ENCODE data around the gene SEZ6.

Gene SEZ6

DNA sequence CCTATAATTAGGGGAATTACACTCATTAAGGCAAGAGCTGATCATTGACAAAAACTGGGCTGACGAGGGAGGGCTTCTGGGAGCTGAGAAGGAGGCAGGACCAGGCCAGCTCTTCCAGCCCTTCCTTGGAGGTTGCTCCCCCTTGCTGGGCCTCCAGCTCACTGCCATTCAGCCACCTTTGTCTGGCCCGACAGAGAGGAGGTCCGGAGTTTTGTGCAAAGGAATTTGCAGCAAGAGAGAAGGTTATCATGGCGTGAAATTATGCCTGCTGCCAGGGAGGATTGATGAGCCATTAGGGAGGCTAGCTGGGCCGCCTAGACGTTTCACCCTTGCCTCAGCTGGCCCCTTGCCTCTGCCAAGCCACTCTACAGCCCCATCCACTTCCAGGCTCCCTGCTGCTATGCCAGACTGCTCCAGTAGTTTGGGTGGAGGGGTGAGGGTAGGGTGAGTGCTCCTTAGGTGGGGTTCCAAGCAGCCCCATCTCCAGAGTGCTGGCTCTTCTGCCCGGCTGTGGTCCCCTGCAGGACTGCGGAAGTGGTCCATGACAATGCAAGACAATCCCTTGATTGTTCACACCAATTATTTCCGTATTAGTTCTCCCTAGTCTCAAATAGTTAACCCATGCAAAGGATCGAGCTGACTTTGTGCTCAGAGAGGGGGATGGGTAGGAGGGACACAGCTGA is 37.5 kb downstream of the SEZ6 start:
- TF ChIP-seq SNAI2 (CRISPR knock-in tag; IDR thresholded peaks at IDR 0.05) (no peak), ZNF70 (CRISPR knock-in tag; IDR thresholded peaks at IDR 0.05) (no peak), BACH2 (CRISPR knock-in tag; IDR thresholded peaks at IDR 0.05; ENCODE audit: borderline replicate concordance) (no peak), ZFP30 (CRISPR knock-in tag; IDR thresholded peaks at IDR 0.05) (no peak), ISL1 (CRISPR knock-in tag; IDR thresholded peaks at IDR 0.05) (no peak), OSR1 (CRISPR knock-in tag; IDR thresholded peaks at IDR 0.05) (no peak), RARB (CRISPR knock-in tag; IDR thresholded peaks at IDR 0.05) (no peak)
- TF ChIP-seq, protein P1, sequence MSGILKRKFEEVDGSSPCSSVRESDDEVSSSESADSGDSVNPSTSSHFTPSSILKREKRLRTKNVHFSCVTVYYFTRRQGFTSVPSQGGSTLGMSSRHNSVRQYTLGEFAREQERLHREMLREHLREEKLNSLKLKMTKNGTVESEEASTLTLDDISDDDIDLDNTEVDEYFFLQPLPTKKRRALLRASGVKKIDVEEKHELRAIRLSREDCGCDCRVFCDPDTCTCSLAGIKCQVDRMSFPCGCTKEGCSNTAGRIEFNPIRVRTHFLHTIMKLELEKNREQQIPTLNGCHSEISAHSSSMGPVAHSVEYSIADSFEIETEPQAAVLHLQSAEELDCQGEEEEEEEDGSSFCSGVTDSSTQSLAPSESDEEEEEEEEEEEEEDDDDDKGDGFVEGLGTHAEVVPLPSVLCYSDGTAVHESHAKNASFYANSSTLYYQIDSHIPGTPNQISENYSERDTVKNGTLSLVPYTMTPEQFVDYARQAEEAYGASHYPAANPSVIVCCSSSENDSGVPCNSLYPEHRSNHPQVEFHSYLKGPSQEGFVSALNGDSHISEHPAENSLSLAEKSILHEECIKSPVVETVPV (CRISPR knock-in tag; IDR thresholded peaks at IDR 0.05), result no peak
- TF ChIP-seq, protein P2, sequence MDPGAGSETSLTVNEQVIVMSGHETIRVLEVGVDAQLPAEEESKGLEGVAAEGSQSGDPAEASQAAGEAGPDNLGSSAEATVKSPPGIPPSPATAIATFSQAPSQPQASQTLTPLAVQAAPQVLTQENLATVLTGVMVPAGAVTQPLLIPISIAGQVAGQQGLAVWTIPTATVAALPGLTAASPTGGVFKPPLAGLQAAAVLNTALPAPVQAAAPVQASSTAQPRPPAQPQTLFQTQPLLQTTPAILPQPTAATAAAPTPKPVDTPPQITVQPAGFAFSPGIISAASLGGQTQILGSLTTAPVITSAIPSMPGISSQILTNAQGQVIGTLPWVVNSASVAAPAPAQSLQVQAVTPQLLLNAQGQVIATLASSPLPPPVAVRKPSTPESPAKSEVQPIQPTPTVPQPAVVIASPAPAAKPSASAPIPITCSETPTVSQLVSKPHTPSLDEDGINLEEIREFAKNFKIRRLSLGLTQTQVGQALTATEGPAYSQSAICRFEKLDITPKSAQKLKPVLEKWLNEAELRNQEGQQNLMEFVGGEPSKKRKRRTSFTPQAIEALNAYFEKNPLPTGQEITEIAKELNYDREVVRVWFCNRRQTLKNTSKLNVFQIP (CRISPR knock-in tag; IDR thresholded peaks at IDR 0.05; ENCODE audit: borderline replicate concordance, low read depth), result no peak
- TF ChIP-seq, protein P3, sequence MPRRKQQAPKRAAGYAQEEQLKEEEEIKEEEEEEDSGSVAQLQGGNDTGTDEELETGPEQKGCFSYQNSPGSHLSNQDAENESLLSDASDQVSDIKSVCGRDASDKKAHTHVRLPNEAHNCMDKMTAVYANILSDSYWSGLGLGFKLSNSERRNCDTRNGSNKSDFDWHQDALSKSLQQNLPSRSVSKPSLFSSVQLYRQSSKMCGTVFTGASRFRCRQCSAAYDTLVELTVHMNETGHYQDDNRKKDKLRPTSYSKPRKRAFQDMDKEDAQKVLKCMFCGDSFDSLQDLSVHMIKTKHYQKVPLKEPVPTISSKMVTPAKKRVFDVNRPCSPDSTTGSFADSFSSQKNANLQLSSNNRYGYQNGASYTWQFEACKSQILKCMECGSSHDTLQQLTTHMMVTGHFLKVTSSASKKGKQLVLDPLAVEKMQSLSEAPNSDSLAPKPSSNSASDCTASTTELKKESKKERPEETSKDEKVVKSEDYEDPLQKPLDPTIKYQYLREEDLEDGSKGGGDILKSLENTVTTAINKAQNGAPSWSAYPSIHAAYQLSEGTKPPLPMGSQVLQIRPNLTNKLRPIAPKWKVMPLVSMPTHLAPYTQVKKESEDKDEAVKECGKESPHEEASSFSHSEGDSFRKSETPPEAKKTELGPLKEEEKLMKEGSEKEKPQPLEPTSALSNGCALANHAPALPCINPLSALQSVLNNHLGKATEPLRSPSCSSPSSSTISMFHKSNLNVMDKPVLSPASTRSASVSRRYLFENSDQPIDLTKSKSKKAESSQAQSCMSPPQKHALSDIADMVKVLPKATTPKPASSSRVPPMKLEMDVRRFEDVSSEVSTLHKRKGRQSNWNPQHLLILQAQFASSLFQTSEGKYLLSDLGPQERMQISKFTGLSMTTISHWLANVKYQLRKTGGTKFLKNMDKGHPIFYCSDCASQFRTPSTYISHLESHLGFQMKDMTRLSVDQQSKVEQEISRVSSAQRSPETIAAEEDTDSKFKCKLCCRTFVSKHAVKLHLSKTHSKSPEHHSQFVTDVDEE (CRISPR knock-in tag; IDR thresholded peaks at IDR 0.05), result no peak
- no peak for ATAC-seq

DNA sequence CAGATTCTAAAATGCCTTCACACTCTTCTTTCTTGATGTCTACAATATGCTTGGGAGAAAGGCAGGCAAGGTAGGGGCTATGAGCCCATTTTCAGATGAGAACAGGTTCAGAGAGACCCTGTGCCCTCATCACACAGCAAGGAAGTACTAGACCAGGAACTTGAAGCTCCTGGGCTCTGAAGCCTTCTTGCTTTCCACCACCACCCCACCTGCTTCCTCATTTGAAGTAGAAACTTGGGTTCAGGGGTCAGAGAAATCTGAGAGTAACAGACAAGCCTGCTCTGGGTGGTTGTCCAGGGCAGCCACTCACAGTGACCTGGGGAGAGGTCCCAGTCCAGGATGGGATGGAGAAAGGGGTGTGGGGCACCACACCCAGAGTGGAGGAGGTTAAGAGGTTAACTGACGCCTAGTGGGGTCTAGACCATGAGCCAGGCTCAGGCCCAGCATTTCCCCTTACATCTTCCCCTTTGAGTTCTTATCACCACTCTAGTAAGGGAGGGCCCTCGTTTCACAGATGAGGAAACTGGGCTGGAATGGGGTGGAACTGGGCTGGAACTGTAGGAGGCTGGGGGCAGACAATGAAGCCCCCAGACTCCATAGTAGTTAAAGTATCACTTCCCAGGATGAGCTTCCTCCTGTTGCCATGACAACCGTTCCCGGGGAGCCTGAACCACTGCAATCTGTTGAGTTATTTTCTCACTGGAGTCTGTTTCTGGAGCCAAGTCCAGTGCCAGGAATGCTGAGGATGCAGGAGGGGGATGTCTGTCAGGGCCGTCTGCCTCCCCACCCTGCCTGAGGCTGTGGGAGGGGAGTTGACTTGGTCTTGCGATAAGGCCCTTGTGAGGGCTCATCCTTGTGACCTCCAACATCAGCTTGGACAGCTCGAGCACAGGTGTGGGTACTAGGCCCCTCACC is 38.4 kb downstream of the SEZ6 start:
- no peak for ATAC-seq
- no peak for TF ChIP-seq BACH2 (CRISPR knock-in tag; IDR thresholded peaks at IDR 0.05; ENCODE audit: borderline replicate concordance)
- TF ChIP-seq TOX (CRISPR knock-in tag; IDR thresholded peaks at IDR 0.05; ENCODE audit: borderline replicate concordance), result no peak
- no peak for TF ChIP-seq TCF4 (CRISPR knock-in tag; IDR thresholded peaks at IDR 0.05; ENCODE audit: borderline replicate concordance)
- TF ChIP-seq, protein P4, sequence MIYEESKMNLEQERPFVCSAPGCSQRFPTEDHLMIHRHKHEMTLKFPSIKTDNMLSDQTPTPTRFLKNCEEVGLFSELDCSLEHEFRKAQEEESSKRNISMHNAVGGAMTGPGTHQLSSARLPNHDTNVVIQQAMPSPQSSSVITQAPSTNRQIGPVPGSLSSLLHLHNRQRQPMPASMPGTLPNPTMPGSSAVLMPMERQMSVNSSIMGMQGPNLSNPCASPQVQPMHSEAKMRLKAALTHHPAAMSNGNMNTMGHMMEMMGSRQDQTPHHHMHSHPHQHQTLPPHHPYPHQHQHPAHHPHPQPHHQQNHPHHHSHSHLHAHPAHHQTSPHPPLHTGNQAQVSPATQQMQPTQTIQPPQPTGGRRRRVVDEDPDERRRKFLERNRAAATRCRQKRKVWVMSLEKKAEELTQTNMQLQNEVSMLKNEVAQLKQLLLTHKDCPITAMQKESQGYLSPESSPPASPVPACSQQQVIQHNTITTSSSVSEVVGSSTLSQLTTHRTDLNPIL (CRISPR knock-in tag; IDR thresholded peaks at IDR 0.05; ENCODE audit: low read depth), result no peak
- no peak for TF ChIP-seq RARB (CRISPR knock-in tag; IDR thresholded peaks at IDR 0.05)
- TF ChIP-seq ZFP3 (CRISPR knock-in tag; IDR thresholded peaks at IDR 0.05), result no peak
- TF ChIP-seq GLIS3 (CRISPR knock-in tag; IDR thresholded peaks at IDR 0.05), result no peak
- TF ChIP-seq, protein P3 (CRISPR knock-in tag; IDR thresholded peaks at IDR 0.05), result no peak
- TF ChIP-seq, protein P2 (CRISPR knock-in tag; IDR thresholded peaks at IDR 0.05; ENCODE audit: borderline replicate concordance, low read depth), result no peak
- TF ChIP-seq ZC3H10 (CRISPR knock-in tag; IDR thresholded peaks at IDR 0.05), result no peak
- no peak for TF ChIP-seq PPARA (CRISPR knock-in tag; IDR thresholded peaks at IDR 0.05; ENCODE audit: borderline replicate concordance)
- TF ChIP-seq ESRRG (CRISPR knock-in tag; IDR thresholded peaks at IDR 0.05), result no peak
- no peak for TF ChIP-seq ISL1 (CRISPR knock-in tag; IDR thresholded peaks at IDR 0.05)
- TF ChIP-seq, protein P1 (CRISPR knock-in tag; IDR thresholded peaks at IDR 0.05), result no peak
- TF ChIP-seq SNAI2 (CRISPR knock-in tag; IDR thresholded peaks at IDR 0.05), result no peak
- TF ChIP-seq ARNTL (CRISPR knock-in tag; IDR thresholded peaks at IDR 0.05; ENCODE audit: borderline replicate concordance, low read depth), result no peak
- TF ChIP-seq ZNF565 (CRISPR knock-in tag; conservative IDR thresholded peaks at IDR 0.05; ENCODE audit: low read depth), result no peak
- TF ChIP-seq ZNF8 (CRISPR knock-in tag; IDR thresholded peaks at IDR 0.05), result no peak
- no peak for TF ChIP-seq OSR1 (CRISPR knock-in tag; IDR thresholded peaks at IDR 0.05)
- no peak for TF ChIP-seq CSDC2 (CRISPR knock-in tag; IDR thresholded peaks at IDR 0.05)

Data from SK-N-SH treated with all-trans-retinoic acid at 6 μM for 48 hours (cell line).